Forelimb muscle (tissue), 1 donor: ENCODE measurements around the gene HSPB7. TPM values are rescaled to one million over a fixed set of nuclear protein-coding genes. Genes with fewer than 3 reads are reported as not detected.
"Not testable (repeated sequence)": the region's sequence is repeated elsewhere in the genome, so short reads cannot be mapped to it uniquely, and the experiment has no call there.

ENCODE experiments used
- DNase-seq: peaks from one replicate; pipeline ENCODE4 v3.0.0-alpha.2; 2013; ENCODE audit warnings: low read depth
- polyA plus RNA-seq: library from polyadenylated mRNA; unstranded; fragments of 120-200 nt; gene quantifications from one replicate; pipeline ENCODE4 v1.2.1, GENCODE V29; 2013; ENCODE audit not compliant: insufficient read length

HSPB7 gene
- polyA plus RNA-seq, 1 donor: 159 TPM

- DNase-seq: no peak
These were observed 11.0 kb downstream of the HSPB7 start for GRCh38 chr1:16006552-16007485.

- DNase-seq: no peak
These were observed 11.8 kb downstream of the HSPB7 start for GRCh38 chr1:16006010-16006409.

- no peak for DNase-seq
These were observed 12.2 kb downstream of the HSPB7 start for GRCh38 chr1:16005597-16005996.

- DNase-seq: not testable (repeated sequence)
These were observed 16.6 kb downstream of the HSPB7 start for GRCh38 chr1:16001274-16001673.

GRCh38 chr1:15998929-15999328, 18.9 kb downstream of the HSPB7 start:
- no peak for DNase-seq

- DNase-seq: no peak
These were observed 20.1 kb downstream of the HSPB7 start for GRCh38 chr1:15997637-15998280.

GRCh38 chr1:15997076-15997585, 20.7 kb downstream of the HSPB7 start:
- no peak for DNase-seq

- no peak for DNase-seq
These were observed 23.1 kb downstream of the HSPB7 start for GRCh38 chr1:15994590-15995351.

- DNase-seq: no peak
These were observed 23.8 kb downstream of the HSPB7 start for GRCh38 chr1:15994081-15994480.

GRCh38 chr1:15993666-15994065, 24.2 kb downstream of the HSPB7 start:
- no peak for DNase-seq

GRCh38 chr1:15992582-15993500, 25.0 kb downstream of the HSPB7 start:
- DNase-seq: no peak

- DNase-seq: no peak
These were observed 25.7 kb downstream of the HSPB7 start for GRCh38 chr1:15992187-15992553.

- DNase-seq: no peak
These were observed 26.2 kb downstream of the HSPB7 start for GRCh38 chr1:15991427-15992186.

- no peak for DNase-seq
These were observed 28.1 kb downstream of the HSPB7 start for GRCh38 chr1:15989776-15990175.

- no peak for DNase-seq
These were observed 28.7 kb downstream of the HSPB7 start for GRCh38 chr1:15988856-15989736.

GRCh38 chr1:15985611-15986297, 32.1 kb downstream of the HSPB7 start:
- DNase-seq: no peak

GRCh38 chr1:15983275-15983674, 34.6 kb downstream of the HSPB7 start:
- DNase-seq: no peak

- no peak for DNase-seq
These were observed 36.2 kb downstream of the HSPB7 start for GRCh38 chr1:15981679-15982078.

- not testable (repeated sequence) for DNase-seq
These were observed 39.9 kb downstream of the HSPB7 start for GRCh38 chr1:15977947-15978346.
